GM12878 (cell line): ENCODE results near the gene PDPK1. TPM values are rescaled to one million over a fixed set of nuclear protein-coding genes. Genes with fewer than 3 reads are reported as not detected.

Experiments
- ATAC-seq: fragments of 200-7000 bp; cut with Tn5 transposase; 3 replicates; pipeline ENCODE4 v1.9.1; 2020; ENCODE audit warnings: mild to moderate bottlenecking, moderate library complexity
- BruUV-seq: library from RNA; stranded (reverse); fragments of 400-500 nt; replicated peaks from 2 replicates; lab custom pipeline; 2021; lab: Mats Ljungman, UMichigan
- CTCF ChIA-PET: fragments of 300-600 bp; sonication (Branson Sonifier 250); formaldehyde crosslinking; extraction: SDS; loops from one replicate; lab custom pipeline; 2021; ENCODE audit warnings: inconsistent platforms; lab: Yijun Ruan, JAX
- POLR2A ChIA-PET: fragments of 350-600 bp; formaldehyde crosslinking; extraction: SDS; loops from one replicate; lab custom pipeline; 2021; ENCODE audit warnings: inconsistent platforms; lab: Charles Lee
- RAD21 ChIA-PET: fragments of 300-600 bp; sonication (Branson Sonifier 250); formaldehyde crosslinking; loops from one replicate; lab custom pipeline; 2023; ENCODE audit warnings: antibody characterized with exemption; ENCODE audit not compliant: unreplicated experiment; lab: Charles Lee
- SMC1A ChIA-PET: fragments of 300-600 bp; sonication (Branson Sonifier 250); formaldehyde crosslinking; loops from one replicate; lab custom pipeline; 2023; ENCODE audit not compliant: unreplicated experiment, uncharacterized antibody; lab: Charles Lee
- DNase-seq: peaks from one replicate; pipeline ENCODE4 v3.0.0-alpha.2; 2011; ENCODE audit warnings: low read depth, low spot score
- FAIRE-seq: peaks from 3 replicates; lab custom pipeline; 2011; peaks lifted over from hg19 to GRCh38; lab: Jason Lieb, UNC
- H2AFZ ChIP-seq: 2 replicates; pipeline ENCODE4 v1.6.0; 2011; ENCODE audit warnings: low read depth, low read length, control low read depth; ENCODE audit not compliant: control insufficient read depth
- H3K27ac ChIP-seq: 2 replicates; pipeline ENCODE4 v1.5.1; 2011; ENCODE audit warnings: control low read depth; ENCODE audit not compliant: control insufficient read depth, insufficient read depth
- H3K27me3 ChIP-seq, 2 experiments: replicated peaks in 1 of 2; 2 replicates each; pipeline versions ENCODE4 v1.6.0 to v1.6.1; 2011; ENCODE audit warnings: low read length in 1 of 2; ENCODE audit not compliant: control insufficient read depth in 2 of 2, insufficient read depth in 2 of 2
- H3K36me3 ChIP-seq, 2 experiments: 2 replicates each; pipeline ENCODE4 v1.5.1; 2011; ENCODE audit warnings: low read length in 1 of 2; ENCODE audit not compliant: control insufficient read depth in 2 of 2, insufficient read depth in 2 of 2
- H3K4me1 ChIP-seq: 2 replicates; pipeline ENCODE4 v1.6.1; 2011; ENCODE audit warnings: mild to moderate bottlenecking, low read length, moderate library complexity, mixed read lengths; ENCODE audit not compliant: control insufficient read depth, insufficient read depth
- H3K4me2 ChIP-seq: 2 replicates; pipeline ENCODE4 v1.6.0; 2011; ENCODE audit warnings: control low read depth; ENCODE audit not compliant: control insufficient read depth, insufficient read depth
- H3K4me3 ChIP-seq: fragments of 200-600 bp; sonication (generic); 2 replicates; pipeline ENCODE4 v1.5.1; 2016
- H3K79me2 ChIP-seq: 2 replicates; pipeline ENCODE4 v1.6.0; 2011; ENCODE audit warnings: low read length; ENCODE audit not compliant: control insufficient read depth, insufficient read depth
- H3K9ac ChIP-seq: 2 replicates; pipeline ENCODE4 v1.8.0; 2011; ENCODE audit warnings: low read length, control low read depth, mixed read lengths; ENCODE audit not compliant: control insufficient read depth, insufficient read depth
- H3K9me3 ChIP-seq: replicated peaks from 3 replicates; pipeline ENCODE4 v1.5.1; 2011; ENCODE audit warnings: mild to moderate bottlenecking, low read length; ENCODE audit not compliant: control insufficient read depth, insufficient read depth
- H4K20me1 ChIP-seq: 2 replicates; pipeline ENCODE4 v1.6.0; 2011; ENCODE audit not compliant: control insufficient read depth, insufficient read depth
- EGR1 ChIP-seq, 2 experiments: IDR thresholded peaks; 1 replicate in 1 of 2; 2 replicates in 1 of 2; pipeline ENCODE4 v1.6.1; 2011 to 2012; ENCODE audit warnings: low read depth in 2 of 2, low read length in 2 of 2, borderline replicate concordance in 1 of 2, mild to moderate bottlenecking in 1 of 2, moderate library complexity in 1 of 2
- NFYA ChIP-seq: IDR thresholded peaks from 2 replicates; pipeline ENCODE4 v1.6.1; 2011; ENCODE audit warnings: low read depth, mild to moderate bottlenecking, low read length, improper control_type of control experiment, borderline replicate concordance
- NR2C1 ChIP-seq: fragments of 450-650 bp; IDR thresholded peaks from 2 replicates; pipeline ENCODE4 v1.6.1; 2017; ENCODE audit warnings: antibody characterized with exemption, mild to moderate bottlenecking, moderate library complexity
- PML ChIP-seq: IDR thresholded peaks from 2 replicates; pipeline ENCODE4 v1.6.1; 2012; ENCODE audit warnings: low read length, inconsistent platforms
- POLR2A ChIP-seq: IDR thresholded peaks from 2 replicates; pipeline ENCODE4 v1.6.1; 2011; ENCODE audit warnings: low read depth, mild to moderate bottlenecking, low read length
- ZSCAN29 ChIP-seq: fragments of 450-650 bp; IDR thresholded peaks from 2 replicates; pipeline ENCODE4 v1.6.1; 2017; ENCODE audit warnings: mild to moderate bottlenecking, moderate library complexity
- WGBS: methylation state at CpG from one replicate; pipeline ENCODE4 v1.1.6; 2016; ENCODE audit warnings: low lambda C conversion rate; ENCODE audit not compliant: insufficient replicate concordance, insufficient coverage; ENCODE audit errors: missing lambda C conversion rate; 5-methylcytosine and 5-hydroxymethylcytosine counted together
- in situ Hi-C: fragments of 300-500 bp; cut with MboI; formaldehyde crosslinking; loops from 9 replicates; pipeline ENCODE4 v1.14.3; 2018; ENCODE audit warnings: mixed read lengths
- intact Hi-C: fragments of 100-400 bp; cut with micrococcal nuclease; formaldehyde crosslinking; loops from one replicate; pipeline ENCODE4 v1.14.2; 2022; ENCODE audit not compliant: unreplicated experiment
- polyA plus RNA-seq, 11 experiments: library from polyadenylated mRNA; depleted of rRNA in 4 of 11; unstranded in 6 of 11; stranded (reverse) in 5 of 11; fragments of >200 nt; fragmentation: Nextera tagmentation in 4 of 11; fragmentation: Illumina TruSeq in 1 of 11; extraction: Ambion mirVana in 4 of 11; extraction: Trizol in 1 of 11; gene quantifications; 1 replicate in 1 of 11; 2 replicates in 10 of 11; pipeline versions ENCODE4 v1.2.1 to v1.2.3, GENCODE V29; 2011 to 2016; ENCODE audit warnings: inconsistent platforms in 2 of 11, missing spikeins in 2 of 11, low read depth in 1 of 11
- total RNA-seq, 4 experiments: library from RNA; depleted of rRNA in 3 of 4; stranded (reverse); fragments of >200 nt in 3 of 4; fragmentation: Illumina TruSeq in 1 of 4; extraction: Trizol in 1 of 4; gene quantifications; 2 replicates each; pipeline versions ENCODE4 v1.2.1 to v1.2.3, GENCODE V29; 2013 to 2021

PDPK1 gene
- total and polyA plus RNA-seq, 10 of the 15 experiments (the other 5 are each of a cell fraction or from before 2014, with no cell fraction given), result 3.9 to 41.3 (median 25.5) TPM

DNA sequence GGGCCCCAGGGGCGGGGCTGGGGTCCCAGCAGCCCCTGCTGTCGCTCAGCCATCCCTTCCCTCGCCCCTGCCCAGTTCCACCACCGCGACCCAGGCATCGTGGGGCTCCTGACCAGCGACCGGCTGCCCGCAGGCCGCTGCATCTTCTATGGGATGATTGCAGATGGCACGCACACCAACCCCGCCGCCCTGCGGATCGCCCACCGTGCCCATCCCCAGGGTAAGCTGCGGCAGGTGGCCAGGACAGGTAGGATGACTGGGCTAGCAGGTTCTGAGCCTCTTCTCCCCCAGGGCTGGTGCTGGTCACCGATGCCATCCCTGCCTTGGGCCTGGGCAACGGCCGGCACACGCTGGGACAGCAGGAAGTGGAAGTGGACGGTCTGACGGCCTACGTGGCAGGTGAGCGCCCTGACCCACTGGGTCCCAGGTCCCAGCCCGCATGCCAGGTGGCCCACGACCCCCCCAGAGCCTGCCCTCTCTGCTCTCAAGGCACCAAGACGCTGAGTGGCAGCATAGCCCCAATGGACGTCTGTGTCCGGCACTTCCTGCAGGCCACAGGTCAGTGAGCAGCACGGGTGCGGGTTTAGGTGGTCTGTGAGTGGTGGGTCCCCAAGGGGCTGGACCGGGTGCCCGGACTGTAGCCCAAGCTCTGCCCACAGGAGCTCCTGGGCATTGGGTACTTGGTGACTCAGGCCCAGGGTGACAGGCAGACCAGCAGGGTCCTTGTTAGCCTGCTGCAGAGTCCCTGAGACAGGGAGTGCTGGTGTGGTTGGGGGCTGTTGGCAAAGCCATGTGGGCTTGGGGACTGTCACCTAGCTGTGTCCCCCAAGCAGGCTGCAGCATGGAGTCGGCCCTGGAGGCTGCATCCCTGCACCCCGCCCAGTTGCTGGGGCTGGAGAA lies 9.4 kb upstream of the PDPK1 start:
- Histone ChIP-seq H3K27me3 (no peaks in the 10 kb centered on the region), H3K36me3 (peaks cover 9 to 23% of the 10 kb centered on the region in 2 experiments; a peak in 3 of 4 replicates), H3K4me3 (no peak overlapping the region), H3K9ac (no peak overlapping the region), H3K9me3 (no peaks in the 10 kb centered on the region), H4K20me1 (no peaks in the 10 kb centered on the region), H3K4me2 (no peak overlapping the region), H3K79me2 (no peaks in the 10 kb centered on the region), H3K27ac (no peak overlapping the region), H2AFZ (no peak overlapping the region), H3K4me1 (peaks cover 13% of the 10 kb centered on the region)
- POLR2A ChIA-PET, result no interaction called here
- CTCF ChIA-PET, result interaction anchor here (0.5 kb wide), 1 partner anchor 499 kb away, joined by 3 read pairs; no protein-coding TSS in a partner anchor
- intact Hi-C loops, result no loop called here
- FAIRE-seq (no peak), ATAC-seq (no peak), DNase-seq (no peak)
- no TSS peak for BruUV-seq
- RAD21 ChIA-PET, result no interaction called here
- SMC1A ChIA-PET, result no interaction called here
- in situ Hi-C loops, result no loop called here
- 94% methylated on average over 30 of the region's 36 CpGs for WGBS
- TF ChIP-seq POLR2A (peak; percentile 33), NR2C1 (no peak)

DNA sequence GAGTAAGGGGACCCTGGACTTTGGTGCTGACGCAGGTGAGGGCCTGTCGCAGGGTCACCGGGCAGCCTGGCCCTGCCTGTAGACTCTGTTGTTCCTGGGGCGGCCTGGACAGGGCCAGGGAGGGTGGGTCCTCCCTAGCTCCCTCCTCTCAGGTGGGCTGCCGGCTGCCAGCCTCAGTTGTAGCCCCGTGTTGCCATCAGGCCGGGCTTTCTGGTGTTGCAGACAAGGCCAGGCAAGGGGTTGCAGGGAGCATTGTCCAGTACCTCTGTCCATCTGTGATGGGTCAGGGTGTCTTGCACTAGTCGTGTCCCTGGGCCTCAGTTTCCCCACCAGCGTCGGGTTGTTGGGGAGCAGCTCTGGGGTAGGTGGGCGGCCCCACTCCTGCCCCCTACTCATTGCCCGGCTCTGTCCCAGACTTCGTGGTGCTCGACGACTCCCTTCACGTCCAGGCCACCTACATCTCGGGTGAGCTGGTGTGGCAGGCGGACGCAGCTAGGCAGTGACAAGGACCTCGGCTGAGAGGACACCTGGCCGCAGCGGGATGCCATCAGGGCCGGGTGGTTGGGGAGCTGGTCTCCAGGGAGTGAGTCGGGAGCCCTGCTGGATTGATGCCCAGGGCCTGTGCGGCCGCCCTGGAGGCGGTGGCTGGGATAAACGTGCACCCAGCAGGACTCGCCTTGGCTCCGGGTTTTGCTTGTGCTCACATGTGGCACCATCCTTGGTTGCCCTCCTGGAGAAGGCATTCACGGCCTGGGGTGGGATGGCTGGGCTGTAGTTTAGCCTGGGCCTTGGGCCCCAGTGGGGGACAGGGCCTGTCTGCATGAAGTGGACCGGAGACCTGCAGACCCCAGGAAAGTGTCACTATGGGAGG lies 8.5 kb upstream of the PDPK1 start:
- in situ Hi-C loops (no loop called here), intact Hi-C loops (no loop called here)
- Histone ChIP-seq H3K4me2 (no peak overlapping the region), H3K4me3 (no peak overlapping the region), H3K4me1 (peaks cover 13% of the 10 kb centered on the region), H4K20me1 (no peaks in the 10 kb centered on the region), H2AFZ (no peak overlapping the region), H3K36me3 (peaks cover 9 to 18% of the 10 kb centered on the region in 2 experiments; a peak in 3 of 4 replicates), H3K27ac (no peak overlapping the region), H3K79me2 (no peaks in the 10 kb centered on the region), H3K9ac (no peak overlapping the region), H3K9me3 (no peaks in the 10 kb centered on the region), H3K27me3 (no peaks in the 10 kb centered on the region)
- ATAC-seq (no peak), DNase-seq (no peak), FAIRE-seq (no peak)
- CTCF ChIA-PET, result no interaction called here
- SMC1A ChIA-PET, result no interaction called here
- WGBS, result 97% methylated on average over 32 of the region's 32 CpGs
- TF ChIP-seq NFYA, result no peak
- TF ChIP-seq ZSCAN29, result no peak
- TF ChIP-seq EGR1 (IDR thresholded peaks at IDR 0.05; ENCODE audit: borderline replicate concordance in 1 of 2, low read depth in 2 of 2, low read length in 2 of 2), result no peak
- no peak for TF ChIP-seq PML
- POLR2A ChIA-PET, result no interaction called here
- BruUV-seq, result no TSS peak
- RAD21 ChIA-PET, result no interaction called here
